T follicular helper cell (primary cell): ENCODE measurements around the gene TSPAN11.

ENCODE experiments used
- DNase-seq: peaks from one replicate; pipeline ENCODE4 v3.0.0-alpha.2; 2020; ENCODE audit warnings: low read depth

The TSPAN11 gene

GRCh38 chr12:30979371-30980259 lies 53.1 kb downstream of the TSPAN11 start:
- no peak for DNase-seq

GRCh38 chr12:30980955-30981662 lies 54.6 kb downstream of the TSPAN11 start:
- DNase-seq: no peak

GRCh38 chr12:30982413-30982812 lies 55.9 kb downstream of the TSPAN11 start:
- no peak for DNase-seq

GRCh38 chr12:30985814-30986452 lies 59.4 kb downstream of the TSPAN11 start:
- no peak for DNase-seq

GRCh38 chr12:30988086-30988485 lies 61.5 kb downstream of the TSPAN11 start:
- no peak for DNase-seq

GRCh38 chr12:30988646-30989286 lies 62.2 kb downstream of the TSPAN11 start:
- no peak for DNase-seq

GRCh38 chr12:30989754-30990153 lies 63.2 kb downstream of the TSPAN11 start:
- no peak for DNase-seq

GRCh38 chr12:30990316-30990715 lies 63.8 kb downstream of the TSPAN11 start:
- no peak for DNase-seq

- DNase-seq: no peak
Observed at GRCh38 chr12:30990776-30991175, 64.2 kb downstream of the TSPAN11 start.

GRCh38 chr12:30991466-30991865 lies 64.9 kb downstream of the TSPAN11 start:
- DNase-seq: no peak

GRCh38 chr12:30992381-30992780 lies 65.8 kb downstream of the TSPAN11 start:
- DNase-seq: no peak

GRCh38 chr12:30993766-30994165 lies 67.2 kb downstream of the TSPAN11 start:
- no peak for DNase-seq

GRCh38 chr12:30994274-30994673 lies 67.7 kb downstream of the TSPAN11 start:
- DNase-seq: no peak

- no peak for DNase-seq
Observed at GRCh38 chr12:30996255-30996654, 69.7 kb downstream of the TSPAN11 start.

GRCh38 chr12:30996752-30997151 lies 70.2 kb downstream of the TSPAN11 start:
- DNase-seq: no peak

GRCh38 chr12:30997685-30998440 lies 71.3 kb downstream of the TSPAN11 start:
- no peak for DNase-seq

- DNase-seq: no peak
Observed at GRCh38 chr12:30999011-30999410, 72.5 kb downstream of the TSPAN11 start.

- no peak for DNase-seq
Observed at GRCh38 chr12:30999723-31000122, 73.2 kb downstream of the TSPAN11 start.

GRCh38 chr12:31000751-31001150 lies 74.2 kb downstream of the TSPAN11 start:
- no peak for DNase-seq

- no peak for DNase-seq
Observed at GRCh38 chr12:31001581-31002360, 75.2 kb downstream of the TSPAN11 start.

- no peak for DNase-seq
Observed at GRCh38 chr12:31002361-31002725, 75.8 kb downstream of the TSPAN11 start.
